HG03045 (cell line): ENCODE results near the gene XPO5.
"Not testable (repeated sequence)": the region's sequence is repeated elsewhere in the genome, so short reads cannot be mapped to it uniquely, and the experiment has no call there.

Source experiments
- ATAC-seq: cut with Tn5 transposase; IDR thresholded peaks from one replicate; pipeline ENCODE4 v1.9.1; 2021; ENCODE audit warnings: mild to moderate bottlenecking, moderate library complexity; ENCODE audit not compliant: unreplicated experiment

Gene XPO5

DNA sequence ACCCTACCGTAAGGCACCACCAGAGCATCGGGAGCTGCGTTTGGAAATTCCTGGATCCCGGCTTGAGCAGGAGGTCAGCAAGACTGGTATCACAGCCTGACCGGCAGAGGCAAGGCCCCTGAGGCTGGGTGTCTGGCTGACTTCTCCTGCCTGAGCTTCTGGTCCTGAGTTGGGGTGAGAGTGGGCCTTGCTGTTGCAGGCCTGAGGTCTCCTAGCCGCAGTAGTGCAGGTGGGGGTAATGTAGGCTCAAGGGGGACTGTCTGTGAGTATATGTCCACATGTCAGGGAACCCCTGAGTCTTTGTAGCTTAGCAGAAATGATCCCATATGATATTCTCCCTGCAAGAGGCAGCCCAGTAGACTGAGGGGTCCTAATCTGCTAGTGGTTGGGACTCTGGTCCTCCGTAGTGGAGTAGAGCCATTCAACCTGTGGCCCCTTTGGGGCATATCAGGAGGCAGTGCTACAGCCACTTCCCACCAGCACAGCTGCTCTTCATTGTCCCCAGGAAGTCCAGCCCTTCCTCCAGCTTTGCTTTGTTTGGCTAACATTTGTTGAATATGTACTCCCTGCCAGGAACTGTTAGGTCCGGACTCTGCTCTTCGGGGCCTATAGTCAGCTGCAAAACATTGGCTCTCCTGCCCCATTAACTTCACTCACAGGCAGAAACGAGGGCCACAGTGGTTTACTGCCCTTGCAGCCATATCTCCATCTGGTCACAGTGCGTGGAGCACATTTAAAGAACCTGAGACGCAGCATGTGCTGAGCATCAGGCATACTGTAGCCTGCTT is 76.6 kb downstream of the XPO5 start:
- no peak for ATAC-seq

- ATAC-seq, result not testable (repeated sequence)
Measured at GRCh38 chr6:43498291-43498690, 77.5 kb downstream of the XPO5 start.

DNA sequence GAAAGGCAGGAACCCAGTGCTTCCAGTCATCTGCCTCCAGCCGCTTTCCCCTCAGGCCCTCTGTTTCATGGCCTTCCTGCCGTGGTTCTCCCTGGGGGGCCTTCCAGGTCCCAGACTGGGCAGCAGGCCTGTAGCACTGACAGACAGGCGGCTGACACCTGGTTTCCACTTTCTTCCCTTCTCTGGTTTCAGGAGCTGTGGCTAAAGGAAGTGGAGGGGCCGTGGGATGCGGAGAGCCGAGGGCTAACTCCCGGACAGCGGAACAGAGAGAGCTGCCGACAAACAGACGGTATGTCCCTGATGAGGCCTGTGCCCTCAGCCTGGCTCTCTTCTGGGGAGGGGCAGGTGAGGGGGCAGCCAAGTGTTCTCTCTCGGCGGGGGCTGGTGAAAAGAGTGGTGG is 78.1 kb downstream of the XPO5 start:
- ATAC-seq, result no peak

DNA sequence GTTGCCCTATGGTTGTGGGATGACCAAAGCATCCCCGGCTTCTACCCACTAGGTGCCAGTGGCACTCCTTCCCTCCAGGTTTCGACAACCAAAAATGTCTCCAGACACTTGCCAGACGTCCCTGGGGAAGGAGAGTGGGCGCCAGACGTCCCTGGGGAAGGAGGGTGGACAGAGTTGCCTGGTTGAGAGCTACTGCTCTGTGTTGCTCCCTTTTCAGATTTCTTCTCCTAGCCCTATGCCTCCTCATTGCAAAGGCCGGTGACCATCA is 78.8 kb downstream of the XPO5 start:
- no peak for ATAC-seq

DNA sequence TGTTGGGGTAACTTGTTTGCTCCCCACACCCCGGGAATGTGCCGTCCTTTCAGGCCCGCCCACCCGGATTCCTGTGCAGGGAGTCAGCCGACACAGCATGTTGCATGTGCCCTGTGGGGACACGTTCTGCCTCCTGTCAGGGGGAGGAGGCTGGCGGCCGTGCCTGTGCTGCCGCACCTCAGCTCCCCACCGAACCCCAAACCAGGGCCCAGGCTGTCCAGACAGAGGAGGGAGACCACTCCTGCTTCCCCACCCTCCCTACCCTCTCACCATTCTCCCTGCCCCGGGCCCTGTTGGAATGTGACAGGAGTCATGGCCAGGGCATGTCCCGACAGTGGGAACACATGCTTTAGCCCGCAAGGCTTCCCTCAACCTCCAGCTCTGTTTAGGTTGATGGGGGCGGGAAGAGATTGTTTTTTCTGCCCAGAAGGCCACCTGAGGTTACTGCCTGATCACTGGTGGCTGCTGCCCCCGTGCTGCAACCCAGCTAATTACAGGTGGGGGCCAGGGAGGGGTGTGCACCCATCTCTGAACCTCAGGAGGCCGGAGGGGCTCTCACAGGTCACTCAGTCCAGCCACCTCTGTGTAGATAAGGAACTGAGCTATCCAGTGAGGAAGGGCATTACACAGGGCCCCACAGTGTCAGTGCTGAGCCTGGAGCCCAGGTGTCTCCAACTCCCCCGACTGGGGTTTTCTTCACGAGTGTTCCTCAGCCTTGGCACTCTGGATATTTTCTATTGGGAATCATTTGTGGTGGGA is 79.3 kb downstream of the XPO5 start:
- no peak for ATAC-seq

DNA sequence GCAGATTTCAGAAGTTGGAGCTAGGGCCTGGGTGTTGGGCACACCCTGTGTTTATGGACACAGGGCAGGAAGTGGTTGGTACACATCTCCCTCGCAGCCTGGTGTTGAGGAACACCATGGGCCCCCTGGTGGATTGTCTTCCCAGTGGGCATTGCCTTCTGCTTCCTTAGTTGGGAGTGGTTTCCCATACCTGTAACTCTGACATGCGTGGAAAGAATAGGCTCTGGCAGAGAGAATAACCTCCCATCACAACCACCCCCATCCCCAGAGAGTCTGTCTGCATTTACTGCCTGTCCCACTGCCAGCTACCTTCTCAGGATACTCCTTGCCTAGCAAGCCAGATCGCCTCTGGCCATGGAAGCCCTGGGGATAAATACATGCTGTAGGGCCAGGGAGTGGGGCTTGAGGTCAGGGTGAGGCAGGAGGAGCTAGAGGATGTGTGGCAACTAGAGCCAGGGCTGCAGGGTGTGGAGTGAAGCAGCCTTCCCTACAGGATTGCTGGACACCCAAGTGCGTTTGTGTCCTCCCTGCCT is 80.4 kb downstream of the XPO5 start:
- ATAC-seq, result no peak

DNA sequence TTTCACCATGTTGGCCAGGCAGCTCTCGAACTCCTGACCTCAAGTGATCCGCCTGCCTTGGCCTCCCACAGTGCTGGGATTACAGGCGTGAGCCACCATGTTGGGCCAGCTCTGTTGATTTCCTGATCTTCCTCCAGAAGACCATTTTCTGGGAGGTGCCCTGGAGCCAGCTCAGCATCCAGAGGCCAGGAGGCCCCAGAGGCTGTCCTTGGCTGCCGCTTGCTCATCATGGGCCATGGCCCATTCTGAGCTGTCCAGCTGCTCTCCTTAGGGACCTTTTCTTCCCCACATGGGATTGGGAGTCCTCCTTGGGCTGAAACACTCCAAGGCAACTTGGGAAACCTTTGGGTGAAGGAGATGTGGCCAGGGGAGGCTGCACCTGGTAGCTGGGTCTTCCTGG is 81.1 kb downstream of the XPO5 start:
- no peak for ATAC-seq

- no peak for ATAC-seq
Measured at GRCh38 chr6:43494321-43494720, 81.5 kb downstream of the XPO5 start.

DNA sequence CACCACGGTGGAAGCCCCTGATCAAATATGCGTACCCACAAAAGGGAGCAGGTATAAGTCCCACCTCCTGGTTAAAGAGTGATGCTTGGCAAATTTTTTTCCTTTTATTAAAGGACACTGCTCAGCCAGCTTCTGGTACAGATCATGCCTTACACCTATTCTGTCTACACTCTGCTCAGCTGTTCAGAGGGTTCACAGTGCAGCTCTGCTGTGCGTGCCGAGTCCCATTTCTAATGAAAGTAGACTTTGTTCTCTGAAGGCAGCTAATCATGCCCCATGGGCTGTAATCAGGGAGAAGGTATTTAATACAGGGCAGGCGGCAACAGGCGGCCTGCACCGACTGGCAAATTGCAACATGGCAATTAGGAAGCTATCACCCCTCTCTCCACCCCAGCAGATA is 82.0 kb downstream of the XPO5 start:
- no peak for ATAC-seq

GRCh38 chr6:43493230-43493629 is 82.6 kb downstream of the XPO5 start:
- no peak for ATAC-seq

DNA sequence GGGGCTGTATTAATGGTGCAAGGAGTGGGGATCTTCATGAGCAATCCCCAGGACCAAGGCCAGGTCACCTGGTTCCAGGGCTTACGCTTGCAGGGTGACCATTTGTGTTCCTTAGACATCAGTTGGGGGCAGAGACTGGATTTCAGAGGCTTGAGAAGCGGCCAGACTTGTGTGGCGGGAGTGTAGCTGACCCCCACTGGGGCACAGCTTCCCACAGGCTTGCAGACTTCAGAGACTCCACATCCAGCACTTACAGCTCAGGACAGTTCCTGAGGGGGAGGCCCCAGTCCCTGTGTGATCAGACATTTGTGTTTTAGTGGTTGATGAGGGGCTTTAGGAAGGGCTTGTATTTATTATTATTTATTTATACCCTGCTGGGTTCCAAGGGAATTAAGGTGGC is 83.2 kb downstream of the XPO5 start:
- no peak for ATAC-seq

- ATAC-seq, result no peak
Measured at GRCh38 chr6:43491750-43492661, 83.8 kb downstream of the XPO5 start.

- ATAC-seq, result no peak
Measured at GRCh38 chr6:43490523-43490939, 85.3 kb downstream of the XPO5 start.

GRCh38 chr6:43489277-43490072 is 86.4 kb downstream of the XPO5 start:
- ATAC-seq, result no peak

GRCh38 chr6:43488667-43489276 is 87.1 kb downstream of the XPO5 start:
- no peak for ATAC-seq

DNA sequence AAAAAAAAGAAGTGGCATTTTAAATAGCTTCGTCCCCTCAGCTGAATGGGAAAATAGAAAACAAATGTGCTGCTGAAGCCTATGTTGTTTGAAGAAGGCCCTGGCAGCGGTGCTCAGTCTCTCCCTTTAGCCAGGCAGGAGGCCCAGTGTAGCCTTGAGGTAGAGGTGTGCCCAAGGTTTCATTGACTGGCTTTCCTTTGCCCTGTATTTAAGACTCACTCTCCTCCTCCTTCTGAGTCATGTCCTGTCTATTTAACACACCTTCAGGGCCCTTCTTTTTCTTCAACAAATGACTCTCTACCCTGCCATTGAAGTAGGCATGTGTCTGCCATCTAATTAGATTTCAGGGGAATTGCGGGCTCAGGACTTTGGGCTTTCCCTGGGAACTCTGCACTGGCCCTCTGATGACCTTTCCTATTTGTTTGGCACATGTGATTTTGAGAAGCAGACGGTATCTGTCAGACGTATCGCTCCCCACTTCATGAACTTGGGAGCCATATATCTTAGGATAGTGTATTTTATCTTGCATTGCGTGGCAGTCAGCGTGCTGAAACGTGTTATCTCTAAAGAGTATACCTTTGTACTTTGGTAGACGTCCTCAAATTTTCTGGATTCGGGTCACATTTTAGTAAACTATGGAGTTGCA is 94.1 kb downstream of the XPO5 start:
- ATAC-seq, result no peak

DNA sequence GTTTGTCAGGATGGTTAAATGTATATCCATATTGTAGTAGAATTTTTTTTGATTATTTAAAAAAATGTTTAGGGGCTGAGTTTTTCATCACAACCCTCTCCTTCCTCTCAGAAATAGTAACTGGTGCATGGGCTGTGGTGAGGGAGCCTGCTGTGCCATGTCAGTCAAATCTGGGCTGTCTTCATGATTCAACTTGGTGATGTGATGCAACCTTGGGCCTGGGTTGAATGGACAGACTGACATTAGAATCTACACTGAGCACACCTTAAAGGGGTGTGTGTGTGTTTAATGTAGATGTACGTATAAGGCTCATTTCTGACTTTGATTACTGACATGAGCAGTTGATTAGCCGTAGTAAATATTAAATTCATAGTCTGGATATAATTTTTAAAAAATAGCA is 94.8 kb downstream of the XPO5 start:
- ATAC-seq, result no peak

DNA sequence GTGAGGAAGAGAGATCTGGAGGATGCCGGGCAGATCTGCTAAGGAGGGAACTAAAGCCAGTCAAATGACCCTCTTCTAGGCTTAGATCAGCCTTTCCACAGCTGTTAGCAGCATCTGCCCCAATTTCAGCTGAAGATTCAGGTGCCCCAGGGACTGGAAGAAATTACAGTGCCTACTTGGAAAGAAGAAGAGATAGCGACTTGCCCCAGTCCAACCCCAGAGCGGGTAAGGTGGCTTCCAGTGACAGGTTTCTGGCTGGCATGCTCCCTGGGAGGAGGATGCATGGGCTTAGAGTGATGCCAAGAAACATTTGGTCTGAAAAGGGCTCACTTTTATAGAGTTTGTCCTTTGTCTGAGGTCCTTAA is 97.8 kb downstream of the XPO5 start:
- no peak for ATAC-seq

DNA sequence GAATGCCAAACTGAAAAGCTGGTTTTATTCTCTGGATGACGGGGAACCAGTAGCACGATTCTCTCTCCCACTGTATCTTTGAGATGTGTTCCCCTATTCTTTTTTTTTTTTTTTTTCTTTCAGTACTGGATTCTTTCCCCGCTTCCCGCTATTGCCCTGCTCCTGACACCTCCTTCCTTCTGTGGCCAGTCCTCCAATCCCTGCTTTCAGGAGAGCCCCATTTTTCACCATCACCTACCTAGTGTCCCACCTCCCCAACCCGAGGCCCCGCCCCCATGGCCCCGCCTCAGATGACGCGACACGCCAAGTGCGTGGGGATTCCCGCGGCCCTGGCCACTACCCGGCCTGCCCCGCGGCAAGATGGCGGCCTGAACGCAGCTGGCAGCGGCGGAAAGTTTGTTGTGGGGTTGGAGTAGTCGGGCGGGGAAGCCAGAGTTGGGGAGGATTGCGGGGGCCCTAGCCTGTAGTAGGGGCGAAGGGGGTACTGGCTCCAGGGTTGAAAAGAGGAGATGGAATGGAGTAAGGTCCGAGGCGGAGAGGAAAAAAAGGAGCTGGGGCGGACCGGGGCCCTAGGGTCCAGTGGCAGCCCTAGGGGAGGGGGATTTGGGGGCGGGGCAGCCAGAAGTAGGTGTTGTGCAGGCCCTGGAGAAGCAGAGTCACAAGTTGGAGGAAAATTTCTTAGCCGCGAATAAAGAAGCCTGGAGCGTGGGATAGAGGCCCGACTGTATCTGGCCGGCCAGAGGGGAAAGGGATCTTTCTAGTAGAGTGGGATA is 98.4 kb downstream of the XPO5 start, which contains the start of gene TJAP1:
TJAP1 (plus strand) TSS at position 336 of the 773 bp plus-strand sequence. CDS start 21,432 bp downstream, outside the sequence.
- peak; percentile 91 for ATAC-seq
